HG03045 (cell line): Measurements from ENCODE around the gene ZSWIM3.
"Not testable (repeated sequence)": the region's sequence is repeated elsewhere in the genome, so short reads cannot be mapped to it uniquely, and the experiment has no call there.

ENCODE experiments used
- ATAC-seq: cut with Tn5 transposase; IDR thresholded peaks from one replicate; pipeline ENCODE4 v1.9.1; 2021; ENCODE audit warnings: mild to moderate bottlenecking, moderate library complexity; ENCODE audit not compliant: unreplicated experiment

The ZSWIM3 gene

GRCh38 chr20:45857114-45857881, at the start of gene ZSWIM3, which contains the start of gene ACOT8:
Gene ZSWIM3, plus strand, starts transcription at chr20:45857614. Its CDS starts 212 bp downstream, at chr20:45857826.
Gene ACOT8, minus strand, starts transcription at chr20:45857392. Its CDS starts 77 bp downstream, at chr20:45857315.
- ATAC-seq: peak; percentile 98

GRCh38 chr20:45810191-45810970, 47.0 kb upstream of the ZSWIM3 start:
- ATAC-seq: no peak

GRCh38 chr20:45812157-45813005, 45.0 kb upstream of the ZSWIM3 start, which contains the start of gene UBE2C:
Gene UBE2C, plus strand, starts transcription at chr20:45812644. Its CDS starts 52 bp downstream, at chr20:45812696.
- peak; percentile 96 for ATAC-seq

- ATAC-seq: no peak
Measured at GRCh38 chr20:45813006-45813340, 44.4 kb upstream of the ZSWIM3 start.

GRCh38 chr20:45813489-45813888, 43.9 kb upstream of the ZSWIM3 start:
- ATAC-seq: no peak

- ATAC-seq: no peak
Measured at GRCh38 chr20:45814314-45814713, 43.1 kb upstream of the ZSWIM3 start.

GRCh38 chr20:45816951-45817350, 40.5 kb upstream of the ZSWIM3 start:
- ATAC-seq: no peak

GRCh38 chr20:45817376-45818194, 39.8 kb upstream of the ZSWIM3 start:
- no peak for ATAC-seq

GRCh38 chr20:45818239-45818638, 39.2 kb upstream of the ZSWIM3 start:
- no peak for ATAC-seq

- ATAC-seq: no peak
Measured at GRCh38 chr20:45819466-45819865, 37.9 kb upstream of the ZSWIM3 start.

- ATAC-seq: no peak
Measured at GRCh38 chr20:45821947-45822346, 35.5 kb upstream of the ZSWIM3 start.

- ATAC-seq: no peak
Measured at GRCh38 chr20:45822857-45823256, 34.6 kb upstream of the ZSWIM3 start.

GRCh38 chr20:45823949-45824835, 33.2 kb upstream of the ZSWIM3 start:
- ATAC-seq: no peak

- ATAC-seq: no peak
Measured at GRCh38 chr20:45826381-45827019, 30.9 kb upstream of the ZSWIM3 start.

GRCh38 chr20:45827030-45827652, 30.3 kb upstream of the ZSWIM3 start, which contains the start of gene TNNC2:
Gene TNNC2, minus strand, starts transcription at chr20:45827312. Its CDS starts 64 bp downstream, at chr20:45827248.
- ATAC-seq: no peak

GRCh38 chr20:45827712-45828111, 29.7 kb upstream of the ZSWIM3 start:
- ATAC-seq: no peak

- no peak for ATAC-seq
Measured at GRCh38 chr20:45828589-45828988, 28.8 kb upstream of the ZSWIM3 start.

- ATAC-seq: not testable (repeated sequence)
Measured at GRCh38 chr20:45829673-45830106, 27.7 kb upstream of the ZSWIM3 start.
